ENCODE measurements around the gene SETX.

The SETX gene

DNA sequence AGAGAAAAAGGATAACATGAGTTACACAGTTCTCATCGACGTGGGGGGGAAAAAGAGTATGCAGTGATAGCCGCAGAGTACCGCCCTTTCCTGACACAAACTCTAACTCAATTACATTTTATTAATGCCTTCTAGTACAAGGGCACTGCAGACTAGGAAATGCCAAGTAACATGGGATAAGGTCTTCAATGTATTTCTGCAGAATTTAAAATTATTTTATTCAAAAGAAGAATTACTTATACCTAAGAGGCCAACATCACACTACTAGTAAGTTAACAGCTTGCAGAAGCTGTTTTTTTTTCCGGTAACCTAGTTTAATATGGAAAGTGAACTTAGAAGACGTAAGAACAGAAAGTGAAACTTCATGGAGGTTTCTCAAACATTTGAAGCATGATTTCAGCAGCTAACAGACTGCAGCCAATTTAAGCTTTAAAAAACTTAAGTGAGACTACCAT is 3.9 kb downstream of the SETX start:
- no peak for DNase-seq

DNA sequence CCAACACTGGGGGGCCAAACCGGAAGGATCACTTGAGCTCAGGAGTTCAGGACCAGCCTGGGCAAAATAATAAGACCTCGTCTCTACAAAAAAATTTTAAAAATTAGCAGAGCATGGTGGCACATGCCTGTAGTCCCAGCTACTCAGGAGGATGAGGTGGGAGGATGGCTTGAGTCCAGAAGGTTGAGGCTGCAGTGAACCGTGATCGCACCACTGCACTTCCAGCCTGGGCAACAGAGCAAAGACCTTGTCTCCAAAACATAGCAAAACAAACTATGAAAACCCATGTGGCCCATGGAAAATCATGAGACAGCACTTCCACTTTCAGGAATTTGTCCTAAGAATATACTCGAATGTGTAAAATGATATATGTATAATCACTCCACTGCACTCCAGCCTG is 6.1 kb downstream of the SETX start:
- no peak for DNase-seq

GRCh38 chr9:132346177-132346576 is 8.6 kb downstream of the SETX start:
- no peak for DNase-seq

- DNase-seq, result no peak
Measured at GRCh38 chr9:132341177-132341840, 13.5 kb downstream of the SETX start.

DNA sequence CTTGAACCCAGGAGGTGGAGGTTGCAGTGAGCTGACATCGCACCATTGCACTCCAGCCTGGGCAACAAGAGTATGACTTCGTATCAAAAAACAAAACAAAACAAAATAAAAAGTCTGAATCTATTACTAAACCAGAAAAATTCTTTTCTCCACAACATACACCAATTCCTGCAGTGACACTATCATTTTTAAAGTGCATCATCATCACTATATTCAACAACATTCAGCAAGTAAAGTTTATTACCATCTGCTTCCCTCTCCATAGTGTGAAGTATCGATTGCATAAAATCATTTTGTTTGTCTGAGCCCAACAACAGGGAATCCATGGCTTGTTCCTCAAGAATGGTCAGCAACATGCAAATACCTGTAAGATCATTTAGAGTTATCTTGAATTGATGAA is 20.4 kb downstream of the SETX start:
- DNase-seq, result no peak

- DNase-seq, result no peak
Measured at GRCh38 chr9:132333556-132333955, 21.2 kb downstream of the SETX start.

GRCh38 chr9:132328580-132328979 is 26.2 kb downstream of the SETX start:
- no peak for DNase-seq

- no peak for DNase-seq
Measured at GRCh38 chr9:132327537-132327936, 27.2 kb downstream of the SETX start.

GRCh38 chr9:132324425-132324824 is 30.4 kb downstream of the SETX start:
- DNase-seq, result no peak

GRCh38 chr9:132319421-132320110 is 35.2 kb downstream of the SETX start:
- DNase-seq, result no peak

- no peak for DNase-seq
Measured at GRCh38 chr9:132312873-132313272, 41.9 kb downstream of the SETX start.

DNA sequence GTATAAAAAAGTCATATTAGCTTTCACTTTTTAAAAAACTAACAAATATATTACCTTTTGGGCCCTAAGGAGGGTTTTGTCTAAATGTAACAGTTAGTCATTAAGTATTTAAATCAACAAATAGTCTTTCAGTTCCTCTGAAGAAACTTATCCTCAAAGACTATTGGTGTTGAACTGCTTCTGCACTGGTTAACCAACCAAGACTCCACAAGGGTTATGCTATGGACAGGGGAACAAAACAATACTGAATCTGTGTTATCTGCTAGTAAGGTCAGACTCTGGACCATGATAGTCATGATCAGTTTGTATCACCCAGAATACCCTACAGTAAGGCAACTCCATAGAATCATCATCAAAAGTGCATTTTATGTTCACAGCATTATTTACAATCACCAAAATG is 42.4 kb downstream of the SETX start:
- no peak for DNase-seq

- DNase-seq, result no peak
Measured at GRCh38 chr9:132311978-132312377, 42.8 kb downstream of the SETX start.

DNA sequence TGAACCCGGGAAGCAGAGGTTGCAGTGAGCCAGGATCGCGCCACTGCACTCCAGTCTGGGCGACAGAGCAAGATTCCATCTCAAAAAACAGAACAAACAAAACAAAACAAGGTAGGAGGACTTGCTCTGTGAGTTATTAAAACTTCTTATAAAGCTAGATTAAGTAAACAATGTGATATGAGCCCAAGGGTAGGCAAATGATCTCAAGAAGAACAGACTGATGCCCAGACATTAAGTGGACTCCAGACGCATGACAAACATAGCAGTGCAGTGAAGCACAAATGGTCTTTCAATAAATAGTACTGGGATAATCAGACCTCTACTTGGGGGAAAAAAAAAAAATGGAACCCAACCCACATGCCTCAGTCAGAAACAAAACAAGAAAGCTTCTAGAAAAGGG is 45.7 kb downstream of the SETX start:
- no peak for DNase-seq

DNA sequence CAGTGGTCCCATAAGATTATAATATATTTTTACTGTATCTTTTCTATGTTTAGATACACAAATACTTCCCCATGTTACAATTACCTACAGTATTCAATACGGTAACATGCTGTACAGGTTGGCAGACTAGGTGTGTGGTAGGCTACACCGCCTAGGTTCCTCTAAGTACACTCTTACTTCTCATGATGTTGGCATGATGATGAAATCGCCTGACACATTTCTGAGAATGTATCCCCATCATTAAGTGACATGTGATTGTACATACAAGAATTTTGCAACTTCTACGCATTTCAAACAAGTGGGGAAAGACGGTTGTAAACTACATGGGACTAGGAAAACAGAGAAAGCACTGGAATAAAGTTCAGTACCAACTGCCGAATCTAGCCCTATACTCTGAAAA is 53.3 kb downstream of the SETX start:
- no peak for DNase-seq

DNA sequence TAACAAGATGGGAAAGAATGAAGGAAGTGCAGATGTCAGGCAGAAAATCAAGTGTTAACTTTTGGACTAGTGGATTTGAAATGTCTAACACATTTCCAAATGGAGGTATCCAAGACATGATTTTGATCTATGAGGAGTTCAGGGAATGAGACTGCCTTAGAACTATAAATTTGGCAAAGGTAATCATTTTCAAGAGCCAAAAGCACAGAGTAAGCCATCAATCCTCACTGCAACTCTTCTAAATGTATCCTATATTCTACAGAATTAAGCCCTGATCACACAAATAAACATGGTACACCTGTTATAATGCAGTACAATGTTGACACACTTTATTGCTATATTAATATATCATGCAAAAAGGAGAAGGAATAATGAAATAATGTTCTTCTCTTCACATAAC is 55.6 kb downstream of the SETX start:
- no peak for DNase-seq

DNA sequence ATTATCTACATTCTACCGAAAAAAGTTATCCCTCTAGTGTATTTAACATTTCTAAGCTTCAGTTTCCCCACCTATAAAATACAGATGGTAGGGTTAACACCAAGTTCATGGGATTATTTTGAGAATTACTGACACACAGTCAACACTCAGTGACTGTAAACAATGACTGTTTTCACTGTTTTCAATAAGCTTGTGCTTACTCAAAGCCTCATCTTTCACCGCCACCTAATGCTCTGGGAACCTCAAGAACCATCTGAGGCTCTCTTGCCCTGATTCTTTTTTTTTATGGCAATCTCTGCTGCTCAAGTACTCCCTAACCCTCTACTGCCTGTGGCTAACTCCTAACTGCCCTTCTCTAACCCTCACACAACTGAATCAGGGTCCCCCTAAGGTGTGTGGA is 59.6 kb downstream of the SETX start:
- no peak for DNase-seq

DNA sequence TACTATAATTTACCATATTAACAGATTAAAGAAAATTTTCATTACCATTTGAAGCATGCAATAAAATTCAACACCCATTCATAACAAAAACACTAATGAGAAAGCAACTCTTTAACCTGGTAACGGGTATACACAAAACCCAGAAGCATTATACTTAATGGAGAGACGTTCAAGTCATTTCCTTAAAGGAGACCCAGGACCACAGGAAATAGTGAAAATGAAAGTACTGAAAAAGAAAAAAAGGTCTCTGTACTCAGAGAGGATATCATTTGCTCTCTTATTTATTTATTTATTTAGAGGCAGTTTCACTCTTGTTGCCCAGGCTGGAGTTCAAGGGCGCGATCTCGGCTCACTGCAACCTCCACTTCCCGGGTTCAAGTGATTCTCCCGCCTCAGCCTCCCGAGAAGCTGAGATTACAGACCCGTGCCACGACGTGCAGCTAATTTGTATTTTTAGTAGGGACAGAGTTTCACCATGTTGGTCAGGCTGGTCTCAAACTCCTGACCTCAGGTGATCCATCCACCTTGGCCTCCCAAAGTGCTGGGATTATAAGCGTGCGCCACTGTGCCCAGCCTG is 61.6 kb downstream of the SETX start:
- no peak for DNase-seq

DNA sequence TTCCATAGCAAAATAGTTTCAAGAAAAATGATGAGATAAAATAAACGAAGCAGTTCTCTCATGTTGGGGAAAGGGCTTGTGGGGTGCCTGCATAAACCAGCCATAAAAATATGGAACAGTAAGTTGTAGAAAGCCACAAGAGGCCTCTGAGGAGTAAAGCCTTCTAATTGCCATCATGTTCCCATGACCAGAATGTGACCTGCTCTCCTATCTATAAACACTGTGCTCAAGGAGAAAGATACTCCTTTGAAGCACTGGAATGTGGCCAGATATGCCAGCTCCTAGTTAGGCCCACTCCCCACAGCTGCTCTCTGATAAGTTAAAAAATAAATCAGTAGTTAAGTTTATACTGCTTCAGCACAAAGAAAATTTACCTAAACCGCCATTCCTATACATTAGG is 65.8 kb downstream of the SETX start:
- DNase-seq, result no peak

GRCh38 chr9:132288361-132288760 is 66.4 kb downstream of the SETX start:
- no peak for DNase-seq

DNA sequence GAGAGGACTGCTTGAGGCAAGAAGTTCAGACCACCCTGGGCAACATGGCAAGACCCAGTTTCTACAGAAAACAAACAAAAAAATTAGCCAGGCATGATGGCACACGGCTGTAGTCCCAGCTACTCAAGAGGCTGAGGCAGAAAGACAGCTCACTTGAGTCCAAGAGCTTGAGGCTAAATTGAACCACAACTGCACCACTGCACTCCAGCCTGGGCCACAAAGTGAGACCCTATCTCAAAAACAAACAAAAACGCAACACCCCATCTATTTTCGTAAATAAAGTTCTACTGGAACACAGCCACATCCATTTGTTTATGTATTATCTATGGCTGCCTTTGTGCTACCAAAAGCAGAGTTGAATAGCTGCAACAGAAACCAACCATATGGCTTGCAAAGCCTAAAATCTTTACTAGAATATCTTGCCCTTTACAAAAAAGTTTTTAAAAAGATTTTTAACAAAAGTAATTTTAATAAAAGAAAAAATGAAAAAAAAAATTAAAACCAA is 67.5 kb downstream of the SETX start:
- DNase-seq, result no peak

DNA sequence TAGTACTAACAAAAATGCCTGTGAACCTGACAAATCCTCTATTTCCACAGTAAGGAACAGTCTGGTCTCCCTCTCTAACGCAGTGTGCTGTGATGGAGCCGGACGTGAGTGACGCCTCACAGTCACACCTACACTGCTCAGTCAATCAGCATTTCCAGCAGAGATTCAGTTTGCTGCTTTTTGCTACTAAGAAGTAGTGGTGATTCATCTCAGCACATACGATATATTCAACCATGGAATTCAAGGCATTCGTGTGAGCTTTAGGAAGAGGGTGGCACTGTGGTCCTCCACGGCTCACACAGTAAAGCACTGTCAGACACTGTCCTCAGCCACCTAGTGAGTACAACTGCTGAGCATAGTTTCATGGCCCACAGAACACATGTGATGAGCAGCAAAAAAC is 70.9 kb downstream of the SETX start:
- DNase-seq, result no peak

- no peak for DNase-seq
Measured at GRCh38 chr9:132283165-132283564, 71.6 kb downstream of the SETX start.

DNA sequence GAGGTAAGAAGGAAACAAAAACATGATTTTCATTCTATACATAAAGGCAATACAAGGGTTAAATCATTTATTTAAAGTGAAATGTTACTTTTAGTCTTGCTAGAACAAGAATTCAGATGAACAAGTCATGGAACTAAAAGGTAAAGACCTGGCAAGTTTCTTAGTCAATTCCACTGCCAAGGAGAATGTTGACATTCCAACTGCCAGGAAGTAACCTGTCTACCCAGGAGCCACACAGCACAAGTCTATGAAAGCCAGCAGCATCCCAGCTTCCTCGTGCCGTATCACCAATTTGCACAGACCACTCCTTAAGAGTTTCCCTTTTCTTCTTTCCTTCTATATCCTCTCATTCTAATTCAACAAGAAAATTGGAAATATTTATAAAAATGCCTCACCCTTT is 79.9 kb downstream of the SETX start:
- DNase-seq, result no peak

All from amniotic stem cell (primary cell).